Nephron progenitor cell (in vitro differentiated cells): Measurements from ENCODE around the gene DBN1.

Experiments
- DNase-seq: peaks from one replicate; pipeline ENCODE4 v3.0.0; 2021
- H3K27ac Mint-ChIP-seq: 2 replicates; pipeline ENCODE4 v1.8.0; 2021; ENCODE audit warnings: mild to moderate bottlenecking, moderate library complexity, mixed read lengths
- H3K27me3 Mint-ChIP-seq: 2 replicates; pipeline ENCODE4 v1.8.0; 2021; ENCODE audit warnings: mild to moderate bottlenecking, low read depth, mixed read lengths; ENCODE audit not compliant: poor library complexity
- H3K36me3 Mint-ChIP-seq: 2 replicates; pipeline ENCODE4 v1.8.0; 2021; ENCODE audit warnings: low read depth, mixed read lengths
- H3K4me1 Mint-ChIP-seq: 2 replicates; pipeline ENCODE4 v1.8.0; 2021; ENCODE audit warnings: mixed read lengths
- H3K4me3 Mint-ChIP-seq: 2 replicates; pipeline ENCODE4 v1.8.0; 2021; ENCODE audit warnings: mild to moderate bottlenecking, moderate library complexity, mixed read lengths
- H3K9me3 Mint-ChIP-seq: 2 replicates; pipeline ENCODE4 v1.8.0; 2021; ENCODE audit warnings: mild to moderate bottlenecking, moderate library complexity, mixed read lengths
- TF ChIP-seq, protein P1 (sequence below): fragments of 200-600 bp; sonication (generic); IDR thresholded peaks from 2 replicates; pipeline ENCODE4 v1.5.0; 2021; ENCODE audit warnings: antibody characterized with exemption

Gene DBN1

DNA sequence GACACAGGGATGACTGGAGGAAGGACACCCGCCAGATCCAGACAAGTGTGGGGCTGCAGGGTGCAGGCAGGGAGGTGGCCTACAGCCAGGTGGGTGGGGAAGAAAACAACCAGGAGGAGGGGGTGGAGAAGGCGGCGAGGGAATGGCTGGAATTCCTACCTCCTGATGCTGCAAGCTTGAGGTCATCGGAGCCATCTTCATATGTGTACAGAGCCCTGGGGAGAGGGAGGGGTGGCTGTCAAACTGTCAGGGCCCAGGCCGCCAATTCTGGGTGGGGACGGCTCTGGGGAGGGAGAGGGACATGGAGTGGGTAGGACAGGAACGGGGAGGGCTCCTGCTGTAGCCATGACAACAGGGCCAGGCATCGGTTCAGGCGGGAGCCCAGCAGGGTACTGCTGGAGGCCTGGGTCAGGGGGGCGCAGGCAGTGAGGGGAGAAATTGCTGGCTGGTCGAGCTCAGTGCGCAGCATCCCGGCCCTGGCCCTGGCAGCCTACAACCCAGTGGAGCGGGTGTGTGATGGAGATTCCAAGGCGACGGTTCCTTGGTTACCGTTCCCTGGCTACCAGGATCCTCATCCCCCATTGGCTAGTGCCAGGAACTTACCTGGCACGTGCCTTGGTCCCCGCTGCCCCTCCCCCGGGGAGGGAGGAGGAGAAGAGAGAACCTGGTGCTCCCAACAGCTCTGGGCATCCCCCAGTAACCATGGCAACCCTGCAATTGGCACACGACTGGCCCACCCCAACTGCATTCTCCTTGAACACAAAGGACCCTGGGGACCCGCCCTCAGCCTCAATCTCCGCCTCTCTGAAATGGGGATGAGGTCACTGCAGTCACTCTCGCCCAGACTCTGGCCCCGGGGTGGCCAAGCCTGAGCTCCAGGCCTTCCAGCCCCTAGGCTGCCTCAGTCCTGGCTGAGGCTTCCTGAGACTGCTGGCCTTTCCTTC, 4.5 kb downstream of the DBN1 start:
- TF ChIP-seq, protein P1, sequence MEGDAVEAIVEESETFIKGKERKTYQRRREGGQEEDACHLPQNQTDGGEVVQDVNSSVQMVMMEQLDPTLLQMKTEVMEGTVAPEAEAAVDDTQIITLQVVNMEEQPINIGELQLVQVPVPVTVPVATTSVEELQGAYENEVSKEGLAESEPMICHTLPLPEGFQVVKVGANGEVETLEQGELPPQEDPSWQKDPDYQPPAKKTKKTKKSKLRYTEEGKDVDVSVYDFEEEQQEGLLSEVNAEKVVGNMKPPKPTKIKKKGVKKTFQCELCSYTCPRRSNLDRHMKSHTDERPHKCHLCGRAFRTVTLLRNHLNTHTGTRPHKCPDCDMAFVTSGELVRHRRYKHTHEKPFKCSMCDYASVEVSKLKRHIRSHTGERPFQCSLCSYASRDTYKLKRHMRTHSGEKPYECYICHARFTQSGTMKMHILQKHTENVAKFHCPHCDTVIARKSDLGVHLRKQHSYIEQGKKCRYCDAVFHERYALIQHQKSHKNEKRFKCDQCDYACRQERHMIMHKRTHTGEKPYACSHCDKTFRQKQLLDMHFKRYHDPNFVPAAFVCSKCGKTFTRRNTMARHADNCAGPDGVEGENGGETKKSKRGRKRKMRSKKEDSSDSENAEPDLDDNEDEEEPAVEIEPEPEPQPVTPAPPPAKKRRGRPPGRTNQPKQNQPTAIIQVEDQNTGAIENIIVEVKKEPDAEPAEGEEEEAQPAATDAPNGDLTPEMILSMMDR: no peak
- DNase-seq: no peak
- no peaks in the 10 kb centered on the region for H3K27me3 Mint-ChIP-seq
- H3K4me3 Mint-ChIP-seq: no peak overlapping the region
- H3K27ac Mint-ChIP-seq: no peak overlapping the region
- H3K36me3 Mint-ChIP-seq: peaks cover 58% of the 10 kb centered on the region
- peaks cover 39% of the 10 kb centered on the region for H3K4me1 Mint-ChIP-seq
- peaks cover 27% of the 10 kb centered on the region for H3K9me3 Mint-ChIP-seq

DNA sequence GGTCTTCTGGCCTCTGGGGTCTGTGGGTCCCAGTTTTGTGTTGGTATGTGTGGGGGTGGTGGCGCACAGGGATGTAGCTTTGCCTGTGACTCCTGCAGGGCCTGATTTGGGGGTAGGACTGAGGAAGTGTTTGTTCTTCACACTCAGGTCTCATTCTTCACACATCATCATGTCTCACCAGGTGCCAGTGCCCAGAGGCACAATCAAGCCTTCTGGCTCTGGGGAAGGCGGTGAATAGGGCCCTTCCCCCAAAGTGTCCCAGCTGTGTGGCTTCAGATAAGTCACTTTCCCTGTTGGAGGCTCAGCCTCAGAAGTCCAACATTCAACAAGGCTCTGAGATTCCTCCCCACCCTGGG, 5.1 kb downstream of the DBN1 start:
- DNase-seq: no peak
- Mint-ChIP-seq H3K27me3 (no peaks in the 10 kb centered on the region), H3K27ac (no peak overlapping the region), H3K9me3 (peaks cover 27% of the 10 kb centered on the region), H3K4me3 (no peak overlapping the region), H3K4me1 (peaks cover 36% of the 10 kb centered on the region), H3K36me3 (peaks cover 64% of the 10 kb centered on the region)
- TF ChIP-seq, protein P1: no peak

DNA sequence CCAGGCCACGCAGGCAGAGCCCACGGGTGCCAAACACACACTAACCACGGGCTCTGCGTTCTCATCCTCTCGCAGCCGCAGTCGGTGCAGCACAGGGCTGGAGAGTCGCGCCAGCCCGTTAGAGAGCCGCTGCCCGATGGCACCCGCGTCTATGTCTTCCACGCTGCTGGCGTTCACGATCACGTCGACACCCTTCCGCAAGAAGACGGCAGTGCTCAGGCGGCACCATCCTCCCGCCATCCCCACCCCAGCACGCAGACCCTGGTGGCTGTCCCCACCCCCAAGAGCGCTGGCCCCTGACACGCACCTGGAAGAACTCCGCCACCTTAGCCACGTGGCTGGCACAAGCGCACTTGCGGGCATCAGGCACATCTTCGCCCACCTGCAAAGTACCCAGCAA, 6.0 kb downstream of the DBN1 start:
- H3K27me3 Mint-ChIP-seq: no peaks in the 10 kb centered on the region
- H3K27ac Mint-ChIP-seq: no peak overlapping the region
- no peak overlapping the region for H3K4me3 Mint-ChIP-seq

DNA sequence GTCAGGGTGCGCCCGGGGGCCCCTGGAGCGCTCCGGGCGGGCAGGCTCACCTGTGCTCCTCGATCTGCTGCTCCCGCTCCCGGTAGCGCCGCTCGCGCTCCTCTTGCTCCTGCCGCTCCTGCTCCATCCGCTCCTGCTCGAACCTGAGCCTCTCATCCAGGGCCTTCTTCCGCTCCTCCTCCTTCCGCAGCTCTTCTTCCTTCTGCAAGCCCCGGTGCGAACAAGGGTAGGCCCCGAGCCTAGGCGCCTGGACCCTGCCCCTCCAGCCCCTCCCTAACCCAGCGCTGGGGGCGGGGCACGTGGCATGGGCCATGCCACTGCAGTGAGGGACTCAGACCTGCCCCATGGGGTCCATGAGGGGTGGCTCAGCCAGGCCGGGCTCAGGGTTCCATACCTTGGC, 6.6 kb downstream of the DBN1 start:
- Mint-ChIP-seq H3K4me1 (peaks cover 31% of the 10 kb centered on the region), H3K9me3 (peaks cover 27% of the 10 kb centered on the region), H3K4me3 (no peak overlapping the region), H3K36me3 (peaks cover 72% of the 10 kb centered on the region), H3K27ac (no peak overlapping the region), H3K27me3 (no peaks in the 10 kb centered on the region)
- no peak for DNase-seq
- TF ChIP-seq, protein P1: no peak

More for the DNA sequence above, 6.0 kb downstream of the DBN1 start:
- DNase-seq: no peak
- Mint-ChIP-seq H3K36me3 (peaks cover 72% of the 10 kb centered on the region), H3K9me3 (peaks cover 27% of the 10 kb centered on the region), H3K4me1 (peaks cover 36% of the 10 kb centered on the region)
- TF ChIP-seq, protein P1: no peak

DNA sequence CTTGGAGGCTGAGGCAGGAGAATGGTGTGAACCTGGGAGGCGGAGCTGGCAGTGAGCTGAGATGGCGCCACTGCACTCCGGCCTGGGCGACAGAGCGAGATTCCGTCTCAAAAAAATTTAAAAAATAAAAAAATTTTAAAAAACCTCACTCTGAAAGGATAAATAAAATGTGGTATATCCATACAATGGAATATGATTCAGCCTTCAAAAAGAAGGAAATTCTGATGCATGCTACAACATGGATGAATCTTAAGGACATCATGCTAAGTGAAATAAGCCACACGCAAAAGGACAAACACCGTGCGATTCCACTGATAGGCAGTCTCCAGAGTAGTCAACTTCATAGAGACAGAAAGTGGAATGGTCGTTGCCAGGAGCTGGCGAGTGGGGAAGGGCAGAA, 8.4 kb downstream of the DBN1 start:
- no peak overlapping the region for H3K4me3 Mint-ChIP-seq
- peaks cover 74% of the 10 kb centered on the region for H3K36me3 Mint-ChIP-seq
- no peaks in the 10 kb centered on the region for H3K27me3 Mint-ChIP-seq
- no peak overlapping the region for H3K27ac Mint-ChIP-seq
- TF ChIP-seq, protein P1: no peak
- no peak for DNase-seq
- peaks cover 27% of the 10 kb centered on the region for H3K9me3 Mint-ChIP-seq
- H3K4me1 Mint-ChIP-seq: peaks cover 18% of the 10 kb centered on the region
